DOHH2 (cell line): ENCODE results near the gene MOXD1.

Source experiments
- H3F3A ChIP-seq: fragments of 200-600 bp; sonication (generic), shearing (Covaris generic); 2 replicates; pipeline ENCODE4 v1.6.0; 2016; ENCODE audit warnings: antibody characterized with exemption, mild to moderate bottlenecking; ENCODE audit not compliant: control insufficient read depth, insufficient read depth
- H3K27ac ChIP-seq: fragments of 200-600 bp; sonication (generic); 2 replicates; pipeline ENCODE4 v1.5.1; 2014; ENCODE audit warnings: low read depth, mild to moderate bottlenecking, low read length, moderate library complexity
- H3K27me3 ChIP-seq: fragments of 200-600 bp; sonication (generic); 2 replicates; pipeline ENCODE4 v1.6.1; 2014; ENCODE audit warnings: mild to moderate bottlenecking, low read length, mixed read lengths; ENCODE audit not compliant: control insufficient read depth
- H3K36me3 ChIP-seq: fragments of 200-600 bp; sonication (generic); 2 replicates; pipeline ENCODE4 v1.6.1; 2014; ENCODE audit warnings: mild to moderate bottlenecking, low read length, moderate library complexity, mixed read lengths; ENCODE audit not compliant: control insufficient read depth
- H3K4me1 ChIP-seq: fragments of 200-600 bp; sonication (generic); 2 replicates; pipeline ENCODE4 v1.6.1; 2014; ENCODE audit warnings: mild to moderate bottlenecking, low read length, mixed read lengths; ENCODE audit not compliant: control insufficient read depth
- H3K4me2 ChIP-seq: fragments of 200-600 bp; sonication (generic); 2 replicates; pipeline ENCODE4 v1.6.0; 2014; ENCODE audit warnings: mild to moderate bottlenecking, low read length, moderate library complexity
- H3K4me3 ChIP-seq: fragments of 200-600 bp; sonication (generic); 2 replicates; pipeline ENCODE4 v1.5.1; 2014; ENCODE audit warnings: mild to moderate bottlenecking, low read length, mixed read lengths
- H3K79me2 ChIP-seq: fragments of 200-600 bp; sonication (generic); 2 replicates; pipeline ENCODE4 v1.6.1; 2014; ENCODE audit warnings: mild to moderate bottlenecking, low read length, mixed read lengths; ENCODE audit not compliant: control insufficient read depth
- H3K9me2 ChIP-seq: fragments of 200-600 bp; sonication (generic); replicated peaks from 2 replicates; pipeline ENCODE4 v1.6.1; 2014; ENCODE audit warnings: mild to moderate bottlenecking, low read length, mixed read lengths; ENCODE audit not compliant: control insufficient read depth
- H3K9me3 ChIP-seq: fragments of 200-600 bp; sonication (generic); 2 replicates; pipeline ENCODE4 v1.6.1; 2014; ENCODE audit warnings: antibody characterized with exemption, low read length, mixed read lengths; ENCODE audit not compliant: control insufficient read depth, insufficient read depth
- H4K20me1 ChIP-seq: fragments of 200-600 bp; sonication (generic); 2 replicates; pipeline ENCODE4 v1.6.0; 2014; ENCODE audit warnings: low read depth, mild to moderate bottlenecking, antibody characterized with exemption, low read length, moderate library complexity; ENCODE audit not compliant: control insufficient read depth, insufficient read depth
- EZH2phosphoT487 ChIP-seq: fragments of 200-600 bp; sonication (generic); IDR thresholded peaks from 2 replicates; pipeline ENCODE4 v1.6.1; 2017; ENCODE audit warnings: borderline replicate concordance, mild to moderate bottlenecking, antibody characterized with exemption, low read length, moderate library complexity, mixed read lengths
- TF ChIP-seq, protein P1 (sequence below): fragments of 200-600 bp; sonication (generic); IDR thresholded peaks from one replicate; pipeline ENCODE4 v1.5.1; 2014; ENCODE audit warnings: antibody characterized with exemption, mild to moderate bottlenecking, low read depth, low read length; ENCODE audit not compliant: poor library complexity, severe bottlenecking

The MOXD1 gene

GRCh38 chr6:132405143-132405915 is 4.1 kb upstream of the MOXD1 start:
- H3K4me1 ChIP-seq, result peaks cover 3% of the 10 kb centered on the region; the same call in 1 of the 2 replicates
- H3F3A ChIP-seq, result no peaks in the 10 kb centered on the region
- no peak overlapping the region for H3K4me3 ChIP-seq
- no peaks in the 10 kb centered on the region for H4K20me1 ChIP-seq
- no peak overlapping the region for H3K27ac ChIP-seq
- H3K4me2 ChIP-seq, result no peak overlapping the region
- H3K36me3 ChIP-seq, result no peaks in the 10 kb centered on the region
- peaks cover 40% of the 10 kb centered on the region for H3K27me3 ChIP-seq
- H3K9me3 ChIP-seq, result no peaks in the 10 kb centered on the region
- H3K9me2 ChIP-seq, result no peaks in the 10 kb centered on the region
- H3K79me2 ChIP-seq, result no peaks in the 10 kb centered on the region
- TF ChIP-seq, protein P1, sequence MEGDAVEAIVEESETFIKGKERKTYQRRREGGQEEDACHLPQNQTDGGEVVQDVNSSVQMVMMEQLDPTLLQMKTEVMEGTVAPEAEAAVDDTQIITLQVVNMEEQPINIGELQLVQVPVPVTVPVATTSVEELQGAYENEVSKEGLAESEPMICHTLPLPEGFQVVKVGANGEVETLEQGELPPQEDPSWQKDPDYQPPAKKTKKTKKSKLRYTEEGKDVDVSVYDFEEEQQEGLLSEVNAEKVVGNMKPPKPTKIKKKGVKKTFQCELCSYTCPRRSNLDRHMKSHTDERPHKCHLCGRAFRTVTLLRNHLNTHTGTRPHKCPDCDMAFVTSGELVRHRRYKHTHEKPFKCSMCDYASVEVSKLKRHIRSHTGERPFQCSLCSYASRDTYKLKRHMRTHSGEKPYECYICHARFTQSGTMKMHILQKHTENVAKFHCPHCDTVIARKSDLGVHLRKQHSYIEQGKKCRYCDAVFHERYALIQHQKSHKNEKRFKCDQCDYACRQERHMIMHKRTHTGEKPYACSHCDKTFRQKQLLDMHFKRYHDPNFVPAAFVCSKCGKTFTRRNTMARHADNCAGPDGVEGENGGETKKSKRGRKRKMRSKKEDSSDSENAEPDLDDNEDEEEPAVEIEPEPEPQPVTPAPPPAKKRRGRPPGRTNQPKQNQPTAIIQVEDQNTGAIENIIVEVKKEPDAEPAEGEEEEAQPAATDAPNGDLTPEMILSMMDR, result no peak
- no peak for TF ChIP-seq EZH2phosphoT487

GRCh38 chr6:132404736-132405135 is 3.5 kb upstream of the MOXD1 start:
- Histone ChIP-seq H3K79me2 (no peaks in the 10 kb centered on the region), H3K4me2 (no peak overlapping the region), H3F3A (no peaks in the 10 kb centered on the region), H3K36me3 (no peaks in the 10 kb centered on the region), H4K20me1 (no peaks in the 10 kb centered on the region), H3K27ac (no peak overlapping the region), H3K27me3 (peaks cover 42% of the 10 kb centered on the region), H3K9me2 (no peaks in the 10 kb centered on the region), H3K9me3 (no peaks in the 10 kb centered on the region), H3K4me3 (no peak overlapping the region), H3K4me1 (peaks cover 3% of the 10 kb centered on the region; the same call in 1 of the 2 replicates)
- no peak for TF ChIP-seq EZH2phosphoT487
- TF ChIP-seq, protein P1, result no peak

- H3K4me2 ChIP-seq, result no peak overlapping the region
- H3F3A ChIP-seq, result no peaks in the 10 kb centered on the region
- H3K27ac ChIP-seq, result no peak overlapping the region
- H4K20me1 ChIP-seq, result no peaks in the 10 kb centered on the region
- peaks cover 3% of the 10 kb centered on the region; the same call in 1 of the 2 replicates for H3K4me1 ChIP-seq
- H3K36me3 ChIP-seq, result no peaks in the 10 kb centered on the region
- no peaks in the 10 kb centered on the region for H3K9me2 ChIP-seq
- no peak overlapping the region for H3K4me3 ChIP-seq
- H3K9me3 ChIP-seq, result no peaks in the 10 kb centered on the region
- TF ChIP-seq, protein P1, result no peak
- no peak for TF ChIP-seq EZH2phosphoT487
- H3K27me3 ChIP-seq, result peaks cover 42% of the 10 kb centered on the region
- no peaks in the 10 kb centered on the region for H3K79me2 ChIP-seq
Measured at GRCh38 chr6:132404330-132404729, 3.1 kb upstream of the MOXD1 start.
